PC-3 (cell line): ENCODE results near the gene SLC2A9. TPM values are rescaled to one million over a fixed set of nuclear protein-coding genes. Genes with fewer than 3 reads are reported as not detected.

ENCODE experiments used
- ATAC-seq: fragments of 200-7000 bp; cut with Tn5 transposase; 2 replicates; pipeline ENCODE4 v1.9.1; 2020; ENCODE audit warnings: mild to moderate bottlenecking, moderate library complexity
- BruUV-seq: library from RNA; stranded (reverse); fragments of 400-500 nt; replicated peaks from 2 replicates; lab custom pipeline; 2021; lab: Mats Ljungman, UMichigan
- CTCF ChIA-PET: fragments of 300-600 bp; sonication (Branson Sonifier 250); formaldehyde crosslinking; loops from one replicate; lab custom pipeline; 2022; ENCODE audit warnings: antibody characterized with exemption; lab: Charles Lee
- POLR2A ChIA-PET: fragments of 300-600 bp; sonication (Branson Sonifier 250); formaldehyde crosslinking; loops from one replicate; lab custom pipeline; 2022; ENCODE audit warnings: antibody characterized with exemption; ENCODE audit not compliant: unreplicated experiment; lab: Charles Lee
- DNase-seq: peaks from one replicate; pipeline ENCODE4 v3.0.0-alpha.2; 2015
- H2AFZ ChIP-seq: fragments of 300-600 bp; sonication (generic); 2 replicates; pipeline ENCODE4 v1.6.0; 2016; ENCODE audit warnings: antibody characterized with exemption, low read length
- H3F3A ChIP-seq: fragments of 300-600 bp; sonication (generic); one replicate; pipeline ENCODE4 v1.6.0; 2017; ENCODE audit warnings: antibody characterized with exemption, low read length, control low read depth, mild to moderate bottlenecking; ENCODE audit not compliant: unreplicated experiment
- H3K27ac ChIP-seq: fragments of 300-600 bp; sonication (generic); 2 replicates; pipeline ENCODE4 v1.5.1; 2016; ENCODE audit warnings: mild to moderate bottlenecking, low read length
- H3K27me3 ChIP-seq: fragments of 300-600 bp; sonication (generic); 2 replicates; pipeline ENCODE4 v1.6.1; 2016; ENCODE audit warnings: low read length, mixed read lengths
- H3K36me3 ChIP-seq: fragments of 300-600 bp; sonication (generic); 2 replicates; pipeline ENCODE4 v1.6.1; 2016; ENCODE audit warnings: low read depth, mixed run types, low read length, mixed read lengths
- H3K4me1 ChIP-seq: fragments of 300-600 bp; sonication (generic); 2 replicates; pipeline ENCODE4 v1.5.1; 2016; ENCODE audit warnings: low read length; ENCODE audit not compliant: insufficient read depth
- H3K4me2 ChIP-seq: fragments of 300-600 bp; sonication (generic); 2 replicates; pipeline ENCODE4 v1.6.0; 2016; ENCODE audit warnings: low read length
- H3K4me3 ChIP-seq: fragments of 300-600 bp; sonication (generic); 2 replicates; pipeline ENCODE4 v1.5.1; 2016; ENCODE audit warnings: mild to moderate bottlenecking, low read length, mixed read lengths
- H3K79me2 ChIP-seq: fragments of 300-600 bp; sonication (generic); 2 replicates; pipeline ENCODE4 v1.6.1; 2017; ENCODE audit warnings: low read length, mixed read lengths
- H3K9ac ChIP-seq: fragments of 300-600 bp; sonication (generic); 2 replicates; pipeline ENCODE4 v1.6.0; 2016; ENCODE audit warnings: mild to moderate bottlenecking, low read length
- H3K9me2 ChIP-seq: fragments of 300-600 bp; sonication (generic); replicated peaks from 2 replicates; pipeline ENCODE4 v1.6.1; 2016; ENCODE audit warnings: mixed run types, low read length, mixed read lengths
- H3K9me3 ChIP-seq: fragments of 300-600 bp; sonication (generic); 2 replicates; pipeline ENCODE4 v1.6.1; 2016; ENCODE audit warnings: low read length, mixed read lengths
- H4K20me1 ChIP-seq: fragments of 300-600 bp; sonication (generic); 2 replicates; pipeline ENCODE4 v1.6.1; 2016; ENCODE audit warnings: low read length, mixed read lengths
- CTCF ChIP-seq: fragments of 300-600 bp; sonication (generic); conservative IDR thresholded peaks from 2 replicates; pipeline ENCODE4 v1.5.1; 2017; ENCODE audit warnings: antibody characterized with exemption, low read depth, mild to moderate bottlenecking, low read length
- EZH2 ChIP-seq: fragments of 300-600 bp; sonication (generic); IDR thresholded peaks from one replicate; pipeline ENCODE4 v1.6.1; 2017; ENCODE audit warnings: antibody characterized with exemption, mild to moderate bottlenecking, low read length; ENCODE audit not compliant: unreplicated experiment
- EZH2phosphoT487 ChIP-seq: fragments of 300-600 bp; sonication (generic); IDR thresholded peaks from 2 replicates; pipeline ENCODE4 v1.6.1; 2018; ENCODE audit warnings: mild to moderate bottlenecking, antibody characterized with exemption, low read length, borderline replicate concordance
- intact Hi-C: fragments of 100-400 bp; cut with micrococcal nuclease; formaldehyde crosslinking; loops from 2 replicates; pipeline ENCODE4 v1.9.0; 2023
- total RNA-seq: library from RNA; depleted of rRNA; stranded (reverse); fragments of >200 nt; gene quantifications from 2 replicates; pipeline ENCODE4 v1.2.3, GENCODE V29; 2014

SLC2A9 gene
- total RNA-seq, 1 experiment from 2014 or later, result 0.11 TPM

GRCh38 chr4:9891740-9892139, 129.6 kb downstream of the SLC2A9 start:
- no TSS peak for BruUV-seq
- POLR2A ChIA-PET, result no interaction called here
- Histone ChIP-seq H2AFZ (no peak overlapping the region), H3K4me2 (no peak overlapping the region), H3K4me3 (no peak overlapping the region), H4K20me1 (no peaks in the 10 kb centered on the region), H3K27me3 (peaks cover 9% of the 10 kb centered on the region; the same call in 1 of the 2 replicates), H3K79me2 (no peaks in the 10 kb centered on the region), H3K9me2 (no peaks in the 10 kb centered on the region), H3F3A (no peaks in the 10 kb centered on the region), H3K9ac (no peak overlapping the region), H3K9me3 (no peaks in the 10 kb centered on the region), H3K36me3 (no peaks in the 10 kb centered on the region), H3K27ac (no peak overlapping the region), H3K4me1 (no peaks in the 10 kb centered on the region)
- TF ChIP-seq EZH2 (no peak), EZH2phosphoT487 (no peak), CTCF (no peak)
- CTCF ChIA-PET, result no interaction called here
- DNase-seq (no peak), ATAC-seq (no peak)
- intact Hi-C loops, result no loop called here

GRCh38 chr4:9891056-9891455, 130.2 kb downstream of the SLC2A9 start:
- no peaks in the 10 kb centered on the region for H3K4me1 ChIP-seq
- ChIA-PET CTCF (no interaction called here), POLR2A (no interaction called here)
- intact Hi-C loops, result no loop called here
- H3K4me2 ChIP-seq, result no peak overlapping the region
- H3F3A ChIP-seq, result no peaks in the 10 kb centered on the region
- no TSS peak for BruUV-seq
- TF ChIP-seq EZH2, result no peak
- no peak for TF ChIP-seq CTCF
- no peak for TF ChIP-seq EZH2phosphoT487
- H3K9ac ChIP-seq, result no peak overlapping the region
- H3K9me3 ChIP-seq, result no peaks in the 10 kb centered on the region
- DNase-seq (no peak), ATAC-seq (no peak)
- no peak overlapping the region for H3K4me3 ChIP-seq
- no peaks in the 10 kb centered on the region for H3K36me3 ChIP-seq
- no peaks in the 10 kb centered on the region for H3K9me2 ChIP-seq
- H2AFZ ChIP-seq, result no peak overlapping the region
- no peaks in the 10 kb centered on the region for H3K79me2 ChIP-seq
- no peak overlapping the region for H3K27ac ChIP-seq
- no peaks in the 10 kb centered on the region for H4K20me1 ChIP-seq
- peaks cover 9% of the 10 kb centered on the region; the same call in 1 of the 2 replicates for H3K27me3 ChIP-seq

GRCh38 chr4:9889306-9889705, 132.0 kb downstream of the SLC2A9 start:
- H3K9me2 ChIP-seq, result no peaks in the 10 kb centered on the region
- no TSS peak for BruUV-seq
- no peaks in the 10 kb centered on the region for H3K9me3 ChIP-seq
- no peaks in the 10 kb centered on the region for H3K79me2 ChIP-seq
- peaks cover 9% of the 10 kb centered on the region; the same call in 1 of the 2 replicates for H3K27me3 ChIP-seq
- H3F3A ChIP-seq, result no peaks in the 10 kb centered on the region
- ATAC-seq (no peak), DNase-seq (no peak)
- H3K9ac ChIP-seq, result no peak overlapping the region
- CTCF ChIA-PET, result no interaction called here
- TF ChIP-seq CTCF, result no peak
- TF ChIP-seq EZH2, result no peak
- no peak for TF ChIP-seq EZH2phosphoT487
- no peaks in the 10 kb centered on the region for H4K20me1 ChIP-seq
- H3K4me2 ChIP-seq, result no peak overlapping the region
- H3K36me3 ChIP-seq, result no peaks in the 10 kb centered on the region
- intact Hi-C loops, result no loop called here
- POLR2A ChIA-PET, result no interaction called here
- H3K27ac ChIP-seq, result no peak overlapping the region
- H3K4me1 ChIP-seq, result no peaks in the 10 kb centered on the region
- H2AFZ ChIP-seq, result no peak overlapping the region
- H3K4me3 ChIP-seq, result no peak overlapping the region
